ENCODE results near the gene PEA15.

DNA sequence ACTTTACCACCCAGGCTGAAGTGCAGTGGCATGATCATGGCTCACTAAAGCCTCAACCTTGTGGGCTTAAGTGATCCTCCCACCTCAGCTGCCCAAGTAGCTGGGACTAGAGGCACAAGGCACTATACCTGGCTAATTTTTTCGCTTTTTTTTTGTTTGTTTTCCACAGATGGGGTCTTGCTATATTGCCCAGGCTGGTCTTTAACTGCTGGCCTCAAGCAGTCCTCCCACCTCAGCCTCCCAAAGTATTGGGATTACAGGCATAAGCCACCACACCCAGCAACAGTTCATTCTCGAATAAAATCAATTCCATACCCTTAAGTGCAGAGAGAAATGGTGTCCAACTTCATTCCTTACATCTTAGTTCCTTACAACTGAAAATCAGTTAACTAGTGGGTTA lies 32.4 kb downstream of the PEA15 start:
- no peak for TF ChIP-seq POLR2A (IDR thresholded peaks at IDR 0.05)
- TF ChIP-seq, protein P1, sequence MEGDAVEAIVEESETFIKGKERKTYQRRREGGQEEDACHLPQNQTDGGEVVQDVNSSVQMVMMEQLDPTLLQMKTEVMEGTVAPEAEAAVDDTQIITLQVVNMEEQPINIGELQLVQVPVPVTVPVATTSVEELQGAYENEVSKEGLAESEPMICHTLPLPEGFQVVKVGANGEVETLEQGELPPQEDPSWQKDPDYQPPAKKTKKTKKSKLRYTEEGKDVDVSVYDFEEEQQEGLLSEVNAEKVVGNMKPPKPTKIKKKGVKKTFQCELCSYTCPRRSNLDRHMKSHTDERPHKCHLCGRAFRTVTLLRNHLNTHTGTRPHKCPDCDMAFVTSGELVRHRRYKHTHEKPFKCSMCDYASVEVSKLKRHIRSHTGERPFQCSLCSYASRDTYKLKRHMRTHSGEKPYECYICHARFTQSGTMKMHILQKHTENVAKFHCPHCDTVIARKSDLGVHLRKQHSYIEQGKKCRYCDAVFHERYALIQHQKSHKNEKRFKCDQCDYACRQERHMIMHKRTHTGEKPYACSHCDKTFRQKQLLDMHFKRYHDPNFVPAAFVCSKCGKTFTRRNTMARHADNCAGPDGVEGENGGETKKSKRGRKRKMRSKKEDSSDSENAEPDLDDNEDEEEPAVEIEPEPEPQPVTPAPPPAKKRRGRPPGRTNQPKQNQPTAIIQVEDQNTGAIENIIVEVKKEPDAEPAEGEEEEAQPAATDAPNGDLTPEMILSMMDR (IDR thresholded peaks at IDR 0.05): no peak

Measured in prostate gland (tissue), 2 donors.